Erythroblast (primary cell): ENCODE results near the gene THUMPD2.

Experiments
- GATA1 ChIP-seq: IDR thresholded peaks from 2 replicates; pipeline ENCODE4 v1.6.1; 2011; ENCODE audit warnings: low read depth, mild to moderate bottlenecking, control low read depth, low read length, moderate library complexity
- POLR2A ChIP-seq: IDR thresholded peaks from 2 replicates; pipeline ENCODE4 v1.6.1; 2011; ENCODE audit warnings: mild to moderate bottlenecking, low read length

- TF ChIP-seq POLR2A (no peak), GATA1 (no peak)
Measured at GRCh38 chr2:39686456-39686855, 92.6 kb downstream of the THUMPD2 start.
